ENCODE results near the gene XPO5. TPM values are rescaled to one million over a fixed set of nuclear protein-coding genes. Genes with fewer than 3 reads are reported as not detected.

The XPO5 gene
- 17.3 and 17.7 TPM in 2 replicates for total RNA-seq (ENCODE audit: low replicate concordance)

DNA sequence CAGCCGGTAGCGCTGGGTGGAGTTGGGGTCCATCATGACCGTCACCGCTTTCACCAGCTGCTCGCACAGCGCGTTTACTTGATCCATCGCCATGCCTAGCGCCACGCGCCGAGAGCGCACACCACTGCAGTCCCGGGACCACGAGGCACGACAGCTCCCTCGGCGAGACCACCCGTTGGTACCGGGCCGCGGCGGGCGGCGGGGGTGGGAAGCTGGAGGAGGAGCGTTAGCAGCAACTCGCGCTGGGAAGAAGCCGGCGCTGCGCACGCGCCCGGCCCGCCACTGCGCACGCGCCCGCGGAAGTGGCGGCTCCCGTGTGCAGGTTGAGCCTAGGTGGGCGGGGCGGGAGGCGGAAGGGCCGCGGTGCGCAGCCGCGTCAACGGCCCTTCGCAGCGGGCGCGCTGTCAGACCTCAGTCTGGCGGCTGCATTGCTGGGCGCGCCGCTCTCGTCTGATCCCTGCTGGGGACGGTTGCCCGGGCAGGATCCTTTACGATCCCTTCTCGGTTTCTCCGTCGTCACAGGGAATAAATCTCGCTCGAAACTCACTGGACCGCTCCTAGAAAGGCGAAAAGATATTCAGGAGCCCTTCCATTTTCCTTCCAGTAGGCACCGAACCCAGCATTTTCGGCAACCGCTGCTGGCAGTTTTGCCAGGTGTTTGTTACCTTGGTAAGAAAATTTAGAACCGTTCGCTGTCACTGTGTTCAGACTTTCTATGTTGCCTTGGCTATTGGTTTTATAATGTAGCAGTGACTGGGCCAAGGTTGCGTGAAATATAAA lies at the start of gene XPO5, which contains the start of gene POLH:
TSS of gene XPO5 (minus strand) at position 267 of the 780 bp plus-strand sequence. CDS start at position 93, 174 bp downstream.
TSS of gene POLH (plus strand) at position 414 of the 780 bp plus-strand sequence. CDS start 6,135 bp downstream, outside the sequence.

DNA sequence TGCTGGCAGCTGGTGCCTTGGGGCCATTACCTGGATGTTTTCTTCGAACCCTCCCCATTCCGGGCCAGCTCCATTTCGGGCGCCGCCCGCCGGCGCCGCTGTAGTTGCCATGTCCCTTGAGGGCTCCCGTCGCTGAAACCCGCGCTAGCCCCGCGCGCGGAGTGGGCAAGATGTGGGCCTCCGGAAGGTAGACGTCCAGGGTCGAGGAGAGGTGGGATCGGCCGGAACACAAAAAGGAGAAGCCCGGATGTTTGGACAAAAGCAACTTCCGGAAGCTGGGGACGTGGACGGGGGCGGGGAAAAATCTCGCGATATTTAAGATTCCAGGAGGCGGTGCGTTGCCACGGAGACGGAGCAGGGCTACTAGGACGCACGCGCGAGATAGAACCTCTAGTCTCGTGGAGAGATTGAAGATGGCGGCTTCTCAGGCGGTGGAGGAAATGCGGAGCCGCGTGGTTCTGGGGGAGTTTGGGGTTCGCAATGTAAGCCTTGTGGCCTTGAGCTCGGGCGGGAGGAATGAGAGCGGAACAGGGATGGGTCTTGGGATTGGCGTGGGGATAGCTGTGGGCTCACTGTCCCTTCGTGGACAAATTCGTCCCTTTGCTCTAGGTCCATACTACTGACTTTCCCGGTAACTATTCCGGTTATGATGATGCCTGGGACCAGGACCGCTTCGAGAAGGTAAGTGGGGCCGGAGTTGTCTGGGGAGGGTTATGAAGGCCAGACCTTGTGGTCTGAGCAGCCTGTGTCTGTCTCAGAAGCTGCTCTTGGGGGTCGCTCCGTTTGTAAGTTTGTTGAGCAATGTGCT lies 58.9 kb downstream of the XPO5 start, which contains the start of the genes POLR1C and YIPF3:
TSS of gene POLR1C (plus strand) at position 393 of the 808 bp plus-strand sequence. CDS start at position 414, 21 bp downstream.
TSS of gene YIPF3 (minus strand) at position 230 of the 808 bp plus-strand sequence. CDS start at position 111, 119 bp downstream.

DNA sequence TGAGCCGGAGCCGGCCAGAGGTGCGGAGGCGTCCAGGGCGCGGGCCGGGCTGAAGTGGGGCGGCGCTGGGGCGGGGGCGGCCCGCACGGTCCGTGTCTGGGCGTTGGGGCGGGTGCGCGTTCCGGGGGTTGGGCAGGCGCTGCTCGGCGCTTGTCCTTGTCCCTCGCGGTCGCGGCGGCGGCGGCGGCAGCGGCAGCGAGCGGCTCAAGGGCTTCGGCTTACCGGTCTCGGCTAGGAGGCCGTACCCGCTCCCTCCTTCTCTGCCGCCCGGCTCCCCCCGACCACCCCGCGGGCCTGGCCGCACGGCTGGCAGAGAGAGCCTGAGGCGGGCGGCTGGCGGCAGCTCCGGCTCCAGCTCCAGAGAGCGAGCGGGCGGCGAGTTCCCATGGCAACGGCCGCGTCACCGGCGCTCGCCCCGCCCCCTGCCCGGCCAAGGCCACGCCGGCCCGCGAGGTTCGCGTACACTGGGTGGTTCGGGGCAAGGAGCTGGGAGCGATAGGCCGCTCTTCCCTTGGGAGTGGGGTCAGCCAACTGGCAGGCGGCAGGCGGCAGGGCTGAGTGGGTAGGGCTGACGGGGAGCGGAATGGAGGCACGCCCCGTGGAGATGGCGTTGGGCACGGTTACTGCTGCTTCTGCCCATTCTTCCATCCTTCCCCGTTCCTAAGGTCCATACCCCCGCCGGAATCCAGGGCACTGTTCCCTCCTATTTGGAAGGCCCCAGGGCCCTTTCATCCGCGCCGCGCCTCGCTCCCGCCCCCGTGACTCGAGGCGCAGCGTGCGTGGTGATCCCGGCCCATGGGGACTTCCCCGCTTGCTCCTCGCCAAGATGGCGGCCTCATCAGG lies 65.6 kb downstream of the XPO5 start, which contains the start of gene LRRC73:
TSS of gene LRRC73 (minus strand) at position 363 of the 843 bp plus-strand sequence. CDS start 561 bp downstream, outside the sequence.

DNA sequence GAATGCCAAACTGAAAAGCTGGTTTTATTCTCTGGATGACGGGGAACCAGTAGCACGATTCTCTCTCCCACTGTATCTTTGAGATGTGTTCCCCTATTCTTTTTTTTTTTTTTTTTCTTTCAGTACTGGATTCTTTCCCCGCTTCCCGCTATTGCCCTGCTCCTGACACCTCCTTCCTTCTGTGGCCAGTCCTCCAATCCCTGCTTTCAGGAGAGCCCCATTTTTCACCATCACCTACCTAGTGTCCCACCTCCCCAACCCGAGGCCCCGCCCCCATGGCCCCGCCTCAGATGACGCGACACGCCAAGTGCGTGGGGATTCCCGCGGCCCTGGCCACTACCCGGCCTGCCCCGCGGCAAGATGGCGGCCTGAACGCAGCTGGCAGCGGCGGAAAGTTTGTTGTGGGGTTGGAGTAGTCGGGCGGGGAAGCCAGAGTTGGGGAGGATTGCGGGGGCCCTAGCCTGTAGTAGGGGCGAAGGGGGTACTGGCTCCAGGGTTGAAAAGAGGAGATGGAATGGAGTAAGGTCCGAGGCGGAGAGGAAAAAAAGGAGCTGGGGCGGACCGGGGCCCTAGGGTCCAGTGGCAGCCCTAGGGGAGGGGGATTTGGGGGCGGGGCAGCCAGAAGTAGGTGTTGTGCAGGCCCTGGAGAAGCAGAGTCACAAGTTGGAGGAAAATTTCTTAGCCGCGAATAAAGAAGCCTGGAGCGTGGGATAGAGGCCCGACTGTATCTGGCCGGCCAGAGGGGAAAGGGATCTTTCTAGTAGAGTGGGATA lies 98.4 kb downstream of the XPO5 start, which contains the start of gene TJAP1:
TSS of gene TJAP1 (plus strand) at position 336 of the 773 bp plus-strand sequence. CDS start 21,432 bp downstream, outside the sequence.

Other genes starting within 250 kb of the XPO5 start
- gene ZNF318, start 206.4 kb downstream of the XPO5 start, total RNA-seq (ENCODE audit: low replicate concordance): 2.8 and 3.8 TPM in 2 replicates
- gene ABCC10, start 148.5 kb downstream of the XPO5 start, total RNA-seq (ENCODE audit: low replicate concordance): 12.3 and 12.4 TPM in 2 replicates
- 0.23 and 0.47 TPM in 2 replicates for gene DLK2, start 120.5 kb downstream of the XPO5 start, total RNA-seq (ENCODE audit: low replicate concordance)
- gene TJAP1, start 98.5 kb downstream of the XPO5 start, total RNA-seq (ENCODE audit: low replicate concordance): 6.5 and 7.4 TPM in 2 replicates
- gene LRRC73, start 65.7 kb downstream of the XPO5 start, total RNA-seq (ENCODE audit: low replicate concordance): 0.12 and 0.30 TPM in 2 replicates
- 110 and 288 TPM in 2 replicates for gene YIPF3, start 59.1 kb downstream of the XPO5 start, total RNA-seq (ENCODE audit: low replicate concordance)
- 16.8 and 31.5 TPM in 2 replicates for gene POLR1C, start 58.9 kb downstream of the XPO5 start, total RNA-seq (ENCODE audit: low replicate concordance)
- gene POLH, start 147 bp upstream of the XPO5 start, total RNA-seq (ENCODE audit: low replicate concordance): 15.7 and 22.0 TPM in 2 replicates
- gene GTPBP2, start 53.2 kb upstream of the XPO5 start, total RNA-seq (ENCODE audit: low replicate concordance): 44.0 and 52.9 TPM in 2 replicates
- 9.2 and 15.8 TPM in 2 replicates for gene MAD2L1BP, start 59.8 kb upstream of the XPO5 start, total RNA-seq (ENCODE audit: low replicate concordance)
- gene RSPH9, start 69.0 kb upstream of the XPO5 start, total RNA-seq (ENCODE audit: low replicate concordance): 0.45 and 0.94 TPM in 2 replicates
- gene MRPS18A, start 111.8 kb upstream of the XPO5 start, total RNA-seq (ENCODE audit: low replicate concordance): 29.6 and 42.8 TPM in 2 replicates
- 96.3 and 322 TPM in 2 replicates for gene VEGFA, start 194.2 kb upstream of the XPO5 start, total RNA-seq (ENCODE audit: low replicate concordance)